HEK293 (cell line): ENCODE data around the gene PRPF4.

ENCODE experiments used
- BCL11B ChIP-seq: fragments of 450-650 bp; formaldehyde crosslinking; IDR thresholded peaks from 2 replicates; pipeline ENCODE4 v1.5.1; 2016; ENCODE audit warnings: low read depth, missing biosample characterization, missing genetic modification characterization
- KLF10 ChIP-seq: fragments of 450-650 bp; IDR thresholded peaks from 2 replicates; pipeline ENCODE4 v1.5.1; 2018; ENCODE audit warnings: missing biosample characterization, mild to moderate bottlenecking, missing genetic modification characterization
- KLF8 ChIP-seq: fragments of 450-650 bp; formaldehyde crosslinking; IDR thresholded peaks from 2 replicates; pipeline ENCODE4 v1.5.1; 2016; ENCODE audit warnings: missing biosample characterization, missing genetic modification characterization
- OVOL3 ChIP-seq: fragments of 450-650 bp; formaldehyde crosslinking; IDR thresholded peaks from 2 replicates; pipeline ENCODE4 v1.5.1; 2016; ENCODE audit warnings: missing biosample characterization, missing genetic modification characterization
- TRIM28 ChIP-seq: IDR thresholded peaks from 2 replicates; pipeline ENCODE4 v1.6.1; 2011; ENCODE audit warnings: low read length, control low read depth, borderline replicate concordance
- YY1 ChIP-seq: fragments of 450-650 bp; formaldehyde crosslinking; IDR thresholded peaks from 2 replicates; pipeline ENCODE4 v1.5.1; 2018; ENCODE audit warnings: missing biosample characterization, missing genetic modification characterization
- ZNF138 ChIP-seq: fragments of 450-650 bp; formaldehyde crosslinking; IDR thresholded peaks from 2 replicates; pipeline ENCODE4 v1.5.1; 2016; ENCODE audit warnings: missing biosample characterization, missing genetic modification characterization, borderline replicate concordance
- ZNF184 ChIP-seq: fragments of 450-650 bp; IDR thresholded peaks from 2 replicates; pipeline ENCODE4 v1.5.1; 2018; ENCODE audit warnings: missing biosample characterization, mild to moderate bottlenecking, missing genetic modification characterization
- ZNF19 ChIP-seq: fragments of 450-650 bp; formaldehyde crosslinking; IDR thresholded peaks from 2 replicates; pipeline ENCODE4; 2016; ENCODE audit warnings: missing biosample characterization, missing genetic modification characterization, low read depth
- ZNF214 ChIP-seq: fragments of 450-650 bp; formaldehyde crosslinking; IDR thresholded peaks from 2 replicates; pipeline ENCODE4 v1.5.1; 2017; ENCODE audit warnings: missing biosample characterization, mild to moderate bottlenecking, missing genetic modification characterization, borderline replicate concordance
- ZNF223 ChIP-seq: fragments of 450-650 bp; formaldehyde crosslinking; IDR thresholded peaks from 2 replicates; pipeline ENCODE4 v1.5.1; 2016; ENCODE audit warnings: missing biosample characterization, missing genetic modification characterization
- ZNF24 ChIP-seq: fragments of 450-650 bp; formaldehyde crosslinking; IDR thresholded peaks from 2 replicates; pipeline ENCODE4 v1.5.1; 2016; ENCODE audit warnings: missing biosample characterization, missing genetic modification characterization
- ZNF521 ChIP-seq: fragments of 450-650 bp; formaldehyde crosslinking; IDR thresholded peaks from 2 replicates; pipeline ENCODE4 v1.5.1; 2017; ENCODE audit warnings: missing biosample characterization, mild to moderate bottlenecking, missing genetic modification characterization
- ZNF658 ChIP-seq: fragments of 450-650 bp; formaldehyde crosslinking; IDR thresholded peaks from 2 replicates; pipeline ENCODE4; 2016; ENCODE audit warnings: missing biosample characterization, missing genetic modification characterization
- ZNF792 ChIP-seq: fragments of 450-650 bp; formaldehyde crosslinking; IDR thresholded peaks from 2 replicates; pipeline ENCODE4 v1.5.1; 2016; ENCODE audit warnings: missing biosample characterization, missing genetic modification characterization
- ZNF843 ChIP-seq: fragments of 450-650 bp; formaldehyde crosslinking; IDR thresholded peaks from 2 replicates; pipeline ENCODE4 v1.5.1; 2016; ENCODE audit warnings: missing biosample characterization, missing genetic modification characterization
- ZSCAN16 ChIP-seq: fragments of 450-650 bp; formaldehyde crosslinking; IDR thresholded peaks from 2 replicates; pipeline ENCODE4 v1.5.1; 2016; ENCODE audit warnings: missing biosample characterization, missing genetic modification characterization
- TF ChIP-seq, protein P1 (sequence below): fragments of 450-650 bp; formaldehyde crosslinking; IDR thresholded peaks from 2 replicates; pipeline ENCODE4 v1.5.1; 2016; ENCODE audit warnings: missing biosample characterization, missing genetic modification characterization
- TF ChIP-seq, protein P2 (sequence below): fragments of 450-650 bp; formaldehyde crosslinking; IDR thresholded peaks from 2 replicates; pipeline ENCODE4 v1.5.1; 2016; ENCODE audit warnings: missing biosample characterization, missing genetic modification characterization
- TF ChIP-seq, protein P3 (sequence below): fragments of 450-650 bp; formaldehyde crosslinking; IDR thresholded peaks from 2 replicates; pipeline ENCODE4 v1.5.1; 2017; ENCODE audit warnings: missing biosample characterization, missing genetic modification characterization
- TF ChIP-seq, protein P4 (sequence below): fragments of 450-650 bp; formaldehyde crosslinking; IDR thresholded peaks from 2 replicates; pipeline ENCODE4 v1.5.1; 2016; ENCODE audit warnings: missing biosample characterization, missing genetic modification characterization, borderline replicate concordance
- TF ChIP-seq, protein P5 (sequence below): IDR thresholded peaks from 2 replicates; pipeline ENCODE4 v1.6.1; 2011; ENCODE audit warnings: mild to moderate bottlenecking, low read depth, low read length, borderline replicate concordance

Gene PRPF4

DNA sequence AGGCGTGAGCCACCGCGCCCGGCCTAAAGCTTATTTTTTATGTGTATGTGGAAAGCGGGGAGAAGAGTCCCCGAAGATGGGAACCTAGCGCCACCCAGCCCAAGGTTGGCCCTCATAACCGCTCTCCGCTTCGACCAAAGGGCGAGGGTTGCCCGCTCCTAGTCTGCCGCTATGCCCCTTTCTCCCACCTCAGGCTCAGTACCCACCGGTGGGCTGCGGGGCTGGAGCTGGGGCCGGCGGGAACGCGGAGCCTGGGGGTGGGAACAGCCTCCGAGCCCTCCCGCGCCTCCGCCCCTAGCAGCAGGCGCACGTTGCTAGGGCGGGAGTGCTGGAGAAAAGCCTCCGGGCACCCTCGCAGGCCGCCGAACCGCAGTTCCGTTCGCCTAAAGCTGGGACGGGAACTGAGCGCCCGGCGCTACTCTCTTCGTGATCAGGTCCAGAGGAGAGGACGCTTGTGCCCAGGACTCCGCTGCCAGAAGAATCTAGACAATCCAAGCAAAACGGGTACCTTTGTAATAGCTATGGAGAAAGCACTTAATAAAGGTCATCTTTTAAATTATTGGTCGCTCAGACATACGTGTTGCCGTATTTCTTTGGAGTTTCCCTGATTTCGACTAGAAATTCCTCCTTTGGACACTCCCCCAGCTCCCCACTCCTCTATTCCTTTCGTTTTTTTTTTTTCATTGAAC, 64.7 kb downstream of the PRPF4 start, which contains the start of gene WDR31 (continued):
- TF ChIP-seq, protein P1, sequence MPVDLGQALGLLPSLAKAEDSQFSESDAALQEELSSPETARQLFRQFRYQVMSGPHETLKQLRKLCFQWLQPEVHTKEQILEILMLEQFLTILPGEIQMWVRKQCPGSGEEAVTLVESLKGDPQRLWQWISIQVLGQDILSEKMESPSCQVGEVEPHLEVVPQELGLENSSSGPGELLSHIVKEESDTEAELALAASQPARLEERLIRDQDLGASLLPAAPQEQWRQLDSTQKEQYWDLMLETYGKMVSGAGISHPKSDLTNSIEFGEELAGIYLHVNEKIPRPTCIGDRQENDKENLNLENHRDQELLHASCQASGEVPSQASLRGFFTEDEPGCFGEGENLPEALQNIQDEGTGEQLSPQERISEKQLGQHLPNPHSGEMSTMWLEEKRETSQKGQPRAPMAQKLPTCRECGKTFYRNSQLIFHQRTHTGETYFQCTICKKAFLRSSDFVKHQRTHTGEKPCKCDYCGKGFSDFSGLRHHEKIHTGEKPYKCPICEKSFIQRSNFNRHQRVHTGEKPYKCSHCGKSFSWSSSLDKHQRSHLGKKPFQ (tag by site-specific recombination): peak; percentile 87
- TF ChIP-seq, protein P2, sequence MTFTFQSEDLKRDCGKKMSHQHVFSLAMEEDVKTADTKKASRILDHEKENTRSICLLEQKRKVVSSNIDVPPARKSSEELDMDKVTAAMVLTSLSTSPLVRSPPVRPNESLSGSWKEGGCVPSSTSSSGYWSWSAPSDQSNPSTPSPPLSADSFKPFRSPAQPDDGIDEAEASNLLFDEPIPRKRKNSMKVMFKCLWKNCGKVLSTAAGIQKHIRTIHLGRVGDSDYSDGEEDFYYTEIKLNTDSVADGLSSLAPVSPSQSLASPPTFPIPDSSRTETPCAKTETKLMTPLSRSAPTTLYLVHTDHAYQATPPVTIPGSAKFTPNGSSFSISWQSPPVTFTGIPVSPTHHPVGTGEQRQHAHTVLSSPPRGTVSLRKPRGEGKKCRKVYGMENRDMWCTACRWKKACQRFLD (tag by site-specific recombination): no peak
- TF ChIP-seq ZNF521 (tag by site-specific recombination) (no peak), TRIM28 (peak; percentile 66; the same call in 1 of the 2 replicates), ZNF184 (tag by site-specific recombination) (peak; percentile 52; the same call in 1 of the 2 replicates), KLF8 (tag by site-specific recombination) (peak; percentile 96), KLF10 (tag by site-specific recombination) (peak; percentile 72; the same call in 1 of the 2 replicates), ZNF223 (tag by site-specific recombination) (no peak), ZNF214 (tag by site-specific recombination) (no peak), BCL11B (tag by site-specific recombination) (no peak), ZSCAN16 (tag by site-specific recombination) (no peak), ZNF658 (tag by site-specific recombination) (no peak), ZNF792 (tag by site-specific recombination) (no peak), ZNF24 (tag by site-specific recombination) (peak; percentile 82; the same call in 1 of the 2 replicates), ZNF138 (no peak), YY1 (tag by site-specific recombination) (peak; percentile 59; the same call in 1 of the 2 replicates), ZNF19 (tag by site-specific recombination) (no peak), ZNF843 (tag by site-specific recombination) (0 out of 2 replicates have a peak, but pooled peaks have one; percentile 25), OVOL3 (tag by site-specific recombination) (no peak)
- TF ChIP-seq, protein P3, sequence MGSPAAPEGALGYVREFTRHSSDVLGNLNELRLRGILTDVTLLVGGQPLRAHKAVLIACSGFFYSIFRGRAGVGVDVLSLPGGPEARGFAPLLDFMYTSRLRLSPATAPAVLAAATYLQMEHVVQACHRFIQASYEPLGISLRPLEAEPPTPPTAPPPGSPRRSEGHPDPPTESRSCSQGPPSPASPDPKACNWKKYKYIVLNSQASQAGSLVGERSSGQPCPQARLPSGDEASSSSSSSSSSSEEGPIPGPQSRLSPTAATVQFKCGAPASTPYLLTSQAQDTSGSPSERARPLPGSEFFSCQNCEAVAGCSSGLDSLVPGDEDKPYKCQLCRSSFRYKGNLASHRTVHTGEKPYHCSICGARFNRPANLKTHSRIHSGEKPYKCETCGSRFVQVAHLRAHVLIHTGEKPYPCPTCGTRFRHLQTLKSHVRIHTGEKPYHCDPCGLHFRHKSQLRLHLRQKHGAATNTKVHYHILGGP (tag by site-specific recombination): no peak
- TF ChIP-seq, protein P4, sequence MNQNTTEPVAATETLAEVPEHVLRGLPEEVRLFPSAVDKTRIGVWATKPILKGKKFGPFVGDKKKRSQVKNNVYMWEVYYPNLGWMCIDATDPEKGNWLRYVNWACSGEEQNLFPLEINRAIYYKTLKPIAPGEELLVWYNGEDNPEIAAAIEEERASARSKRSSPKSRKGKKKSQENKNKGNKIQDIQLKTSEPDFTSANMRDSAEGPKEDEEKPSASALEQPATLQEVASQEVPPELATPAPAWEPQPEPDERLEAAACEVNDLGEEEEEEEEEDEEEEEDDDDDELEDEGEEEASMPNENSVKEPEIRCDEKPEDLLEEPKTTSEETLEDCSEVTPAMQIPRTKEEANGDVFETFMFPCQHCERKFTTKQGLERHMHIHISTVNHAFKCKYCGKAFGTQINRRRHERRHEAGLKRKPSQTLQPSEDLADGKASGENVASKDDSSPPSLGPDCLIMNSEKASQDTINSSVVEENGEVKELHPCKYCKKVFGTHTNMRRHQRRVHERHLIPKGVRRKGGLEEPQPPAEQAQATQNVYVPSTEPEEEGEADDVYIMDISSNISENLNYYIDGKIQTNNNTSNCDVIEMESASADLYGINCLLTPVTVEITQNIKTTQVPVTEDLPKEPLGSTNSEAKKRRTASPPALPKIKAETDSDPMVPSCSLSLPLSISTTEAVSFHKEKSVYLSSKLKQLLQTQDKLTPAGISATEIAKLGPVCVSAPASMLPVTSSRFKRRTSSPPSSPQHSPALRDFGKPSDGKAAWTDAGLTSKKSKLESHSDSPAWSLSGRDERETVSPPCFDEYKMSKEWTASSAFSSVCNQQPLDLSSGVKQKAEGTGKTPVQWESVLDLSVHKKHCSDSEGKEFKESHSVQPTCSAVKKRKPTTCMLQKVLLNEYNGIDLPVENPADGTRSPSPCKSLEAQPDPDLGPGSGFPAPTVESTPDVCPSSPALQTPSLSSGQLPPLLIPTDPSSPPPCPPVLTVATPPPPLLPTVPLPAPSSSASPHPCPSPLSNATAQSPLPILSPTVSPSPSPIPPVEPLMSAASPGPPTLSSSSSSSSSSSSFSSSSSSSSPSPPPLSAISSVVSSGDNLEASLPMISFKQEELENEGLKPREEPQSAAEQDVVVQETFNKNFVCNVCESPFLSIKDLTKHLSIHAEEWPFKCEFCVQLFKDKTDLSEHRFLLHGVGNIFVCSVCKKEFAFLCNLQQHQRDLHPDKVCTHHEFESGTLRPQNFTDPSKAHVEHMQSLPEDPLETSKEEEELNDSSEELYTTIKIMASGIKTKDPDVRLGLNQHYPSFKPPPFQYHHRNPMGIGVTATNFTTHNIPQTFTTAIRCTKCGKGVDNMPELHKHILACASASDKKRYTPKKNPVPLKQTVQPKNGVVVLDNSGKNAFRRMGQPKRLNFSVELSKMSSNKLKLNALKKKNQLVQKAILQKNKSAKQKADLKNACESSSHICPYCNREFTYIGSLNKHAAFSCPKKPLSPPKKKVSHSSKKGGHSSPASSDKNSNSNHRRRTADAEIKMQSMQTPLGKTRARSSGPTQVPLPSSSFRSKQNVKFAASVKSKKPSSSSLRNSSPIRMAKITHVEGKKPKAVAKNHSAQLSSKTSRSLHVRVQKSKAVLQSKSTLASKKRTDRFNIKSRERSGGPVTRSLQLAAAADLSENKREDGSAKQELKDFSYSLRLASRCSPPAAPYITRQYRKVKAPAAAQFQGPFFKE (tag by site-specific recombination): no peak
- TF ChIP-seq, protein P5, sequence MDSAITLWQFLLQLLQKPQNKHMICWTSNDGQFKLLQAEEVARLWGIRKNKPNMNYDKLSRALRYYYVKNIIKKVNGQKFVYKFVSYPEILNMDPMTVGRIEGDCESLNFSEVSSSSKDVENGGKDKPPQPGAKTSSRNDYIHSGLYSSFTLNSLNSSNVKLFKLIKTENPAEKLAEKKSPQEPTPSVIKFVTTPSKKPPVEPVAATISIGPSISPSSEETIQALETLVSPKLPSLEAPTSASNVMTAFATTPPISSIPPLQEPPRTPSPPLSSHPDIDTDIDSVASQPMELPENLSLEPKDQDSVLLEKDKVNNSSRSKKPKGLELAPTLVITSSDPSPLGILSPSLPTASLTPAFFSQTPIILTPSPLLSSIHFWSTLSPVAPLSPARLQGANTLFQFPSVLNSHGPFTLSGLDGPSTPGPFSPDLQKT: no peak
